HG02623 (cell line): ENCODE results near the gene PKP3.

Source experiments
- ATAC-seq: cut with Tn5 transposase; IDR thresholded peaks from one replicate; pipeline ENCODE4 v1.9.1; 2021; ENCODE audit warnings: moderate library complexity; ENCODE audit not compliant: unreplicated experiment

The PKP3 gene

GRCh38 chr11:441418-442274 is 47.6 kb downstream of the PKP3 start, which contains the start of gene ANO9:
Gene ANO9 (minus strand): TSS chr11:442011. CDS start chr11:441926, 85 bp downstream.
- ATAC-seq = peak; percentile 48

- no peak for ATAC-seq
These were observed 48.6 kb downstream of the PKP3 start for GRCh38 chr11:442611-443081.

- no peak for ATAC-seq
These were observed 49.7 kb downstream of the PKP3 start for GRCh38 chr11:443542-444199.

GRCh38 chr11:444396-445144 is 50.6 kb downstream of the PKP3 start:
- ATAC-seq = no peak

GRCh38 chr11:445765-446588 is 52.0 kb downstream of the PKP3 start:
- no peak for ATAC-seq

- ATAC-seq = no peak
These were observed 52.9 kb downstream of the PKP3 start for GRCh38 chr11:446891-447290.

GRCh38 chr11:447923-448731 is 54.1 kb downstream of the PKP3 start:
- ATAC-seq = peak; percentile 49

GRCh38 chr11:449889-450808 is 56.1 kb downstream of the PKP3 start, which contains the start of gene PTDSS2:
Gene PTDSS2 (plus strand): TSS chr11:450279. CDS start chr11:450456, 177 bp downstream.
- ATAC-seq = peak; percentile 69

GRCh38 chr11:450809-451451 is 56.9 kb downstream of the PKP3 start:
- no peak for ATAC-seq

GRCh38 chr11:451738-452137 is 57.7 kb downstream of the PKP3 start:
- ATAC-seq = no peak

GRCh38 chr11:452203-452744 is 58.3 kb downstream of the PKP3 start:
- no peak for ATAC-seq

GRCh38 chr11:452916-453527 is 59.0 kb downstream of the PKP3 start:
- no peak for ATAC-seq

- ATAC-seq = no peak
These were observed 59.6 kb downstream of the PKP3 start for GRCh38 chr11:453564-453963.

GRCh38 chr11:454043-454442 is 60.0 kb downstream of the PKP3 start:
- ATAC-seq = no peak
